HEK293 (cell line): ENCODE results near the gene S100A4.

Source experiments
- CTCF ChIP-seq: fragments of 450-650 bp; formaldehyde crosslinking; IDR thresholded peaks from 2 replicates; pipeline ENCODE4 v1.5.1; 2016; ENCODE audit warnings: missing biosample characterization, missing genetic modification characterization
- ZNF140 ChIP-seq: fragments of 450-650 bp; formaldehyde crosslinking; IDR thresholded peaks from 2 replicates; pipeline ENCODE4 v1.5.1; 2016; ENCODE audit warnings: missing biosample characterization, missing genetic modification characterization

GRCh38 chr1:153577138-153577537 is 31.5 kb upstream of the S100A4 start:
- no peak for TF ChIP-seq ZNF140 (tag by site-specific recombination)
- no peak for TF ChIP-seq CTCF (tag by site-specific recombination)
